Measurements from ENCODE around the gene RND1. TPM values are rescaled to one million over a fixed set of nuclear protein-coding genes. Genes with fewer than 3 reads are reported as not detected.

The RND1 gene
- total and polyA plus RNA-seq, 2 donors (not counting 1 experiment from before 2014, with no cell fraction given), result 0.08 to 0.17 TPM

- no peak overlapping the region for H2AFZ ChIP-seq (ENCODE audit: low read length)
- DNase-seq (ENCODE audit: low read depth in 2 of 2), result no peak
- no peaks in the 10 kb centered on the region for H3K36me3 ChIP-seq (ENCODE audit: control insufficient read depth, insufficient read depth, low read length)
- no peak overlapping the region for H3K27ac ChIP-seq (ENCODE audit: insufficient read depth, low read length)
- peaks cover 6% of the 10 kb centered on the region for H3K27me3 ChIP-seq (ENCODE audit: control insufficient read depth, insufficient read depth, low read length)
- no peak overlapping the region for H3K4me3 ChIP-seq (replicated peaks in 1 of 4; ENCODE audit: control extremely low read depth in 1 of 4, insufficient read depth in 1 of 4, low read depth in 3 of 4, low read length in 4 of 4)
- peaks cover 24% of the 10 kb centered on the region for H3K79me2 ChIP-seq (ENCODE audit: control insufficient read depth, insufficient read depth, low read length)
- no peak overlapping the region for H3K9ac ChIP-seq (ENCODE audit: insufficient read depth, low read length)
- H3K4me1 ChIP-seq (ENCODE audit: control insufficient read depth, extremely low read depth, insufficient read depth, low read length), result peaks cover 7% of the 10 kb centered on the region
- no peak for TF ChIP-seq EZH2 (IDR thresholded peaks at IDR 0.05; ENCODE audit: low read length, missing control alignments)
- no peak for TF ChIP-seq CTCF (conservative IDR thresholded peaks at IDR 0.05 in 1 of 2, IDR thresholded peaks at IDR 0.05 in 1 of 2; ENCODE audit: low read depth in 1 of 2, low read length in 2 of 2)
- H3K4me2 ChIP-seq (ENCODE audit: extremely low read depth, insufficient read depth, low read length), result no peak overlapping the region
- H4K20me1 ChIP-seq (ENCODE audit: control insufficient read depth, extremely low read depth, insufficient read depth, low read length), result no peaks in the 10 kb centered on the region
- H3K9me3 ChIP-seq (ENCODE audit: control insufficient read depth, insufficient read depth, low read depth, low read length), result no peaks in the 10 kb centered on the region
These were observed 11.2 kb downstream of the RND1 start for GRCh38 chr12:48854488-48854887.

GRCh38 chr12:48852734-48853688, 12.7 kb downstream of the RND1 start:
- H4K20me1 ChIP-seq (ENCODE audit: control insufficient read depth, extremely low read depth, insufficient read depth, low read length), result no peaks in the 10 kb centered on the region
- H3K27ac ChIP-seq (ENCODE audit: insufficient read depth, low read length), result peak overlapping the region; percentile 11
- peaks cover 7% of the 10 kb centered on the region for H3K4me1 ChIP-seq (ENCODE audit: control insufficient read depth, extremely low read depth, insufficient read depth, low read length)
- peak overlapping the region; percentile 95 for H3K4me2 ChIP-seq (ENCODE audit: extremely low read depth, insufficient read depth, low read length)
- peaks cover 6% of the 10 kb centered on the region for H3K27me3 ChIP-seq (ENCODE audit: control insufficient read depth, insufficient read depth, low read length)
- no peaks in the 10 kb centered on the region for H3K9me3 ChIP-seq (ENCODE audit: control insufficient read depth, insufficient read depth, low read depth, low read length)
- no peak overlapping the region for H3K9ac ChIP-seq (ENCODE audit: insufficient read depth, low read length)
- H2AFZ ChIP-seq (ENCODE audit: low read length), result peak overlapping the region; percentile 83
- no peaks in the 10 kb centered on the region for H3K36me3 ChIP-seq (ENCODE audit: control insufficient read depth, insufficient read depth, low read length)
- peak; percentile 76 to 91 for DNase-seq (ENCODE audit: low read depth in 2 of 2)
- TF ChIP-seq CTCF (conservative IDR thresholded peaks at IDR 0.05 in 1 of 2, IDR thresholded peaks at IDR 0.05 in 1 of 2; ENCODE audit: low read depth in 1 of 2, low read length in 2 of 2), result peak; percentile 78 to 80
- TF ChIP-seq EZH2 (IDR thresholded peaks at IDR 0.05; ENCODE audit: low read length, missing control alignments), result no peak
- peaks cover 29% of the 10 kb centered on the region for H3K79me2 ChIP-seq (ENCODE audit: control insufficient read depth, insufficient read depth, low read length)
- H3K4me3 ChIP-seq (replicated peaks in 1 of 4; ENCODE audit: control extremely low read depth in 1 of 4, insufficient read depth in 1 of 4, low read depth in 3 of 4, low read length in 4 of 4), result peak overlapping the region; percentile 15 to 87 (median 62)

- Histone ChIP-seq H3K9ac (ENCODE audit: insufficient read depth, low read length) (peak within 1 kb of the TSS; percentile 87), H3K27ac (ENCODE audit: insufficient read depth, low read length) (peak within 1 kb of the TSS; percentile 88)
These were observed 13.6 kb downstream of the RND1 start, which contains the start of gene DDX23 for GRCh38 chr12:48851883-48852733. DDX23 (minus strand) TSS chr12:48852163; CDS start chr12:48845782, 6,381 bp downstream.

More at GRCh38 chr12:48851883-48852733, 13.6 kb downstream of the RND1 start, which contains the start of gene DDX23:
- Histone ChIP-seq H2AFZ (ENCODE audit: low read length) (peak within 1 kb of the TSS; percentile 83), H4K20me1 (ENCODE audit: control insufficient read depth, extremely low read depth, insufficient read depth, low read length) (no peaks in the 10 kb centered on the region), H3K79me2 (ENCODE audit: control insufficient read depth, insufficient read depth, low read length) (peaks cover 34% of the 10 kb centered on the region), H3K4me1 (ENCODE audit: control insufficient read depth, extremely low read depth, insufficient read depth, low read length) (peaks cover 7% of the 10 kb centered on the region), H3K36me3 (ENCODE audit: control insufficient read depth, insufficient read depth, low read length) (no peaks in the 10 kb centered on the region), H3K27me3 (ENCODE audit: control insufficient read depth, insufficient read depth, low read length) (peaks cover 6% of the 10 kb centered on the region), H3K4me3 (replicated peaks in 1 of 4; ENCODE audit: control extremely low read depth in 1 of 4, insufficient read depth in 1 of 4, low read depth in 3 of 4, low read length in 4 of 4) (peak within 1 kb of the TSS; percentile 61 to 98 (median 85)), H3K4me2 (ENCODE audit: extremely low read depth, insufficient read depth, low read length) (peak within 1 kb of the TSS; percentile 95), H3K9me3 (ENCODE audit: control insufficient read depth, insufficient read depth, low read depth, low read length) (no peaks in the 10 kb centered on the region)
- DNase-seq (ENCODE audit: low read depth in 2 of 2), result peak; percentile 97 to 98
- TF ChIP-seq EZH2 (IDR thresholded peaks at IDR 0.05; ENCODE audit: low read length, missing control alignments) (no peak), CTCF (conservative IDR thresholded peaks at IDR 0.05 in 1 of 2, IDR thresholded peaks at IDR 0.05 in 1 of 2; ENCODE audit: low read depth in 1 of 2, low read length in 2 of 2) (no peak)
